HG02852 (cell line): Measurements from ENCODE around the gene TSHR.
"Not testable (repeated sequence)": the region's sequence is repeated elsewhere in the genome, so short reads cannot be mapped to it uniquely, and the experiment has no call there.

Experiments used
- ATAC-seq: cut with Tn5 transposase; IDR thresholded peaks from one replicate; pipeline ENCODE4 v1.9.1; 2021; ENCODE audit warnings: mild to moderate bottlenecking, moderate library complexity; ENCODE audit not compliant: unreplicated experiment

TSHR gene

DNA sequence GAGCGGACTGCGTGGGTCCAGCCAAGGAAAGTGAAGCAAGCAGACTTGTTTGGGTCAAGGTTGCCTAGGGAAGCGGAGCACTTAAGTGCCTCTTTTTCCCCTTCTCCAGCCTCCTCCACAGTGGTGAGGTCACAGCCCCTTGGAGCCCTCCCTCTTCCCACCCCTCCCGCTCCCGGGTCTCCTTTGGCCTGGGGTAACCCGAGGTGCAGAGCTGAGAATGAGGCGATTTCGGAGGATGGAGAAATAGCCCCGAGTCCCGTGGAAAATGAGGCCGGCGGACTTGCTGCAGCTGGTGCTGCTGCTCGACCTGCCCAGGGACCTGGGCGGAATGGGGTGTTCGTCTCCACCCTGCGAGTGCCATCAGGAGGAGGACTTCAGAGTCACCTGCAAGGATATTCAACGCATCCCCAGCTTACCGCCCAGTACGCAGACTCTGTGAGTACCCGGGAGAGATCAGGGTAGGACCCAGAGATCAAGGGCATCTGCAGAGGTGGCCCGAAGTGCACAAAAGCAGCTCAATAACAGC is at the start of gene TSHR:
TSS of gene TSHR (plus strand) at position 206 of the 526 bp plus-strand sequence. CDS start at position 266, 60 bp downstream.
- no peak for ATAC-seq

- no peak for ATAC-seq
Measured at GRCh38 chr14:80906336-80906735, 49.1 kb upstream of the TSHR start.

DNA sequence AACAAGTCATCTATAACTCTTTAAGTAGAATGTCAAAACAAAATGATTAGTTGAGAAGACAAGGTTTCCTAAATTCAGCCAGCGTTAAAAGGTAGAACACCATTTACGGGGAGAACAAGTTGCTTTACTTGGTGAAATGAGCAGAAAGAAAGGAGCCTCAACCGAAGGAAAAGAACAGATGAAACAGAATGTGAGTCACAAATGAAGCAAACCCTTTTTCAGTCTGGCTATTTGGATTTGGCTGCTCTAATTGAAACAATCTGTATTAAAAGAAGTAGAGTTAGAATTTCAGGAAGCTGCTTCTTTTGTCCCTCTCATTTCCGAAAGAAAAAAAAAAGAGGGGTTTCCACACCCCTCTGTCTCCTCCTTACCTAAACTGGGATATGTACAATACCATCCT is 48.5 kb upstream of the TSHR start:
- no peak for ATAC-seq

GRCh38 chr14:80912013-80912412 is 43.4 kb upstream of the TSHR start:
- ATAC-seq, result not testable (repeated sequence)

GRCh38 chr14:80919622-80920021 is 35.8 kb upstream of the TSHR start:
- ATAC-seq, result no peak

DNA sequence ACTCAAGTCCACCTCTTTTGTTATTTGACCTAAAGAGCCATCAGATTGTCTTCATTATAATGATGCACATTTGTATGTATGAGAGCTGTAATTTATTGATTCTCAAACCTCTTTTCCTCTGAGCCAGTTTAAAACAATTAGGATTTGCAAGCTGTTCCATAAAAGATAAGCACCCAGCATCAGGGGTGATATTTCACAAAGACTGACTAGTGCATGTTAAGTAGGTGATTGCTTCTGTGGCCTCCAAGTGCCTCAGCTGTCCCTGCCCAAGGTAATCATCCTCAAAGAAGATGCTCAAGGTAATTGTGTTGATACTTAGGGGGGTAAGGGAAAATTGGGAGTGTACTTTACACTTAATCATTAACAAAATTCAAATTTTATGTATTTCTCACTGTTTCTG is 32.1 kb upstream of the TSHR start:
- no peak for ATAC-seq

GRCh38 chr14:80924365-80925103 is 30.9 kb upstream of the TSHR start:
- ATAC-seq, result no peak

DNA sequence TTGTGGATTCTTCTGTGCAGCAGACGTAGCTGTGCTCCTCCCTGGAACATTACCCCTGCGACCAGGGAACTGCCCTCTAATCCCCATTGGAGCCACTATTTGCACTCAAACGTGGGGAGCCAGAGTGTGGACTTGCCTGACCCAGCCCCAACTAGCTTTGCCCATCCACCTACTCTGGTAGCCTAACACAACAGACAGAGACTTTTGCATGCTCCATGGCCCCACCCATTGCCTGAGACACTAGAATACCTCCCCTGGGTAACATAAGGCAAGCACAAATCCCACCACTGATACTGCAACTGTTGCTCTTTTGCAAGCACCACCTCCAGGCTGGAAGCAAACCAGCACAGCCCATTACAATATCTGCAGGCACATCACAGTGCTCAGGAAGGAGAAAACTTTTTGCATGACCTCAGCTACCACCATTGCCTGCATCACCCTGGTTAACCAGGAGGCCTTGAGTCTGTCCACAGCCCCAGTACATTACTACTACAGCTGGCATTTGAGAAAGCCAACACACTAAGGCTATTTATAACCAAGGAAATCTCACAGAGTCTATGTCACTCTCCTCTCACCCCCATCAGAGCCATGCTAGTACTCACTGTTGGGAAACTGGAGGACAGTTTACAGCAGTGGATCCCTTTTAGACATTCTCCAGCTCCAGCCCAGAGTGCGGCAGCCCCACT is 28.9 kb upstream of the TSHR start:
- no peak for ATAC-seq

GRCh38 chr14:80927083-80927989 is 28.1 kb upstream of the TSHR start:
- ATAC-seq, result no peak

DNA sequence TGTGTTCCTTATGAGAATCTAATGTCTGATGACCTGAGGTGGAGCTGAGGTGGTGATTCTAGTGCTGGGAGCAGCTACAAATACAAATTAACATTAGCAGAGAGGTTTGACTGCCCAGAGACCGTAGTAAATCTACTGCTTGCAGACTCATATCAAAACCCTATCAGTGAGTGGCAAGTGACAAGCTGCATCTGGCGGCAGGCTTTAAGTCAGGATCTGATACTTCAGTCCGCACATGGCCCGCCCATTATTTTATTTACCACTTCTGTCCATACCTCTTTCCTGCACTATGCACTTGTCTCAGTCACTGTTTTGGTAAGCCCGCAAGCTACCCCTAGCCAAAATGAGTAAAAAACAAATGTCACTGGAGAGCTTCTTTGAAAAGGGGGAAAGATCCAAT is 25.3 kb upstream of the TSHR start:
- ATAC-seq, result no peak

- peak; percentile 98 for ATAC-seq
Measured at GRCh38 chr14:80930836-80931389, 24.5 kb upstream of the TSHR start.

DNA sequence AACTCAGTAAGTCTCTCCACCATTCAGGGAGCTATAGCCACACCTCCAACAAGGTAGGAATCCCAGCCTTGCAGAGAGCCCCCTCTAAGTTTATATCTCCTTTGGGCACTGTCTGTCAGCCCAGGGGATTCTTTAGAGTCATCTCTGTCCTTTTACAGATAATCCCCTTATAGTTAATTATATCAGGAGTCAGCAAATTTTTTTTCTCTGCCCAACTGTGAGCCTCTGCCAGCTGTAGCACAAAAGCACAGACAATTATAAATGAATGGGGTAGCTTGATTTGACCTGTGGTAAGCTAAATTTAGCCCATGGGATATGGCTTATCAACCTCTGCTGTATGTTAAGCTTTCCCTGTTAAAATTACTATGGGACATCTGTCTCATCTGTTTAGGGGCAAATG is 22.1 kb upstream of the TSHR start:
- no peak for ATAC-seq

GRCh38 chr14:80933686-80934085 is 21.7 kb upstream of the TSHR start:
- ATAC-seq, result no peak

DNA sequence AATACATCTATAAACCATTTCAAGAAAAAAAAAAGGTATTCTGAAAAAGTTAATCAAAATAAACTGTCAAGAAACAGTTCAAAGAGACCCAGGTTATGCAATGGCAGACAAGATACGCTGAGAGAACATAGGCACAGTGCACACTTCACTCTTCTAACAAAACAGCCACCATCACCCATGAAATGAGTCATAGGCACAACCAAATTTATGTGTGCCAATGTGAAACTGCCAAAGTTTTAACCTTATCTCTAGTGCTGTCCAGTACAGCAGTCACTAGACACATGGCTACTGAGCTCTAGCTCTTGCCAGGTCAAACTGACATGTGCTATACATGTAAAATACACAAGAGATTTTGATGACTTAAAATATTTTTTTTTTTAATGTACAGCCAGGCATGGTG is 15.3 kb upstream of the TSHR start:
- no peak for ATAC-seq

DNA sequence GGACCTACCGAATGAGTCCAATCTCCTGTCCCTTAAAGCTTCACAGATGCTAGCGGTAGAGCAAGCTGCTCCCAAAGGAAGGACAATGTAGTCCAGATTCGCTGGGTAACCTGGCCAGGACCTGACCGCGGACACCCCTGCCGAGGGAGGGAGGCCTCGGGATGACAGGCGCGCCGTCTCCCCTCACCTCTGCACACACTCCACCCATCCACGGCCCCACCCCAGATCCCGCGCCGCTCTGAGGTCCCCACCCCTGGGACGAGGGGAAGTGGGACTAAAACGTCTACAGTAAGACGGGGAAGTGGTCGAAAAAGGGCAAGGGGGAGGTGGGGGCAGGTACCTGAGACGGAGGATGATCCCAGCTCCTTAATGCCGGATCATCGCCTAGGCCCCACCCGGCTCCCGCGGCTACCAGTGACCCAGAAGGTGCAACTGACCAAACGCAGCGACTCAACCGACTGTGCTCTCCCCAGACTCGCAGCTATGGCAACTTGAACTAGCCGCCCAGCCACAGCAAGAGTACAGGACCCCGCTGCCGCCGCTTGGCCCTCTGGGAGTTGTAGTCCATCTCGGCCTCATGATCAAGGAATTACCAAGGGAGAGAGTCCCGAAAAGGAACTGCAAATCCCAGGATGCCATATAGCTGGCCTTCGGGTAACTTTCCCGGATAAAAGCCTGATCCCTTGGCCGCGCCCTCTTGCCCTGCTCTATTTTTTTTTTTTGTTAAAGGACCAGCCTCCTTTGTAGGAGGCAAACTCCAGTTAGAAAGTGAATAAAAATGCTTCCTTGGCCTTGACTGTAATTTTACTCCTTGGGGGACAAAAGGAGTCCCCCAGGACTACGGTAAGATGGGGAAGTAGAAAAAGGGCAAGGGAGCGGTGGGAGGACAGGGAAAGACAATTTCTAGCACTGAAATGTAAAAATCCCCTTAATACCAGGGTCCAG is 13.9 kb upstream of the TSHR start, which contains the start of gene CEP128:
TSS of gene CEP128 (minus strand) at position 498 of the 945 bp plus-strand sequence.
- peak; percentile 99 for ATAC-seq

- ATAC-seq, result peak; percentile 17
Measured at GRCh38 chr14:80942191-80942600, 13.2 kb upstream of the TSHR start.

GRCh38 chr14:80944861-80945617 is 10.4 kb upstream of the TSHR start:
- ATAC-seq, result no peak

DNA sequence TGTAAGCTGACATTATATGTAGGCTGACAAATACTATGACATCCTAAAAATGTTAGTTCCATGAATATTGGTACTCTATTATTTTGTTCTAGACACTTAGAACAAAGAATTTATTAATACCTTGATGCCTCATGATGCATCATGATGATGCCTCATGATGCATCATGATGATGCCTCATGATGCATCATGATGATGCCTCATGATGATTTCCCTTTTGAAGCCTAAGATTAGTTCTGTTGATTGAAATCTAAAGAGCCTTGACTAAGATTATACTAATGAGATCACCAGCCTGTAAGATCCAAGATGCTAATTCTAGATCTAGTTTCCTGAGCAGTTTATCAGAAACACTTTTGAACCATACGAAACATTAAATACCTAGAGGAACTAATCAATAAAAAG is 9.2 kb upstream of the TSHR start:
- ATAC-seq, result no peak

- ATAC-seq, result no peak
Measured at GRCh38 chr14:80946797-80947196, 8.6 kb upstream of the TSHR start.
